HG03439 (cell line): ENCODE measurements around the gene LIX1.
"Not testable (repeated sequence)": the region's sequence is repeated elsewhere in the genome, so short reads cannot be mapped to it uniquely, and the experiment has no call there.

Experiments
- ATAC-seq: cut with Tn5 transposase; IDR thresholded peaks from one replicate; pipeline ENCODE4 v1.9.1; 2021; ENCODE audit warnings: mild to moderate bottlenecking, moderate library complexity; ENCODE audit not compliant: unreplicated experiment

The LIX1 gene

DNA sequence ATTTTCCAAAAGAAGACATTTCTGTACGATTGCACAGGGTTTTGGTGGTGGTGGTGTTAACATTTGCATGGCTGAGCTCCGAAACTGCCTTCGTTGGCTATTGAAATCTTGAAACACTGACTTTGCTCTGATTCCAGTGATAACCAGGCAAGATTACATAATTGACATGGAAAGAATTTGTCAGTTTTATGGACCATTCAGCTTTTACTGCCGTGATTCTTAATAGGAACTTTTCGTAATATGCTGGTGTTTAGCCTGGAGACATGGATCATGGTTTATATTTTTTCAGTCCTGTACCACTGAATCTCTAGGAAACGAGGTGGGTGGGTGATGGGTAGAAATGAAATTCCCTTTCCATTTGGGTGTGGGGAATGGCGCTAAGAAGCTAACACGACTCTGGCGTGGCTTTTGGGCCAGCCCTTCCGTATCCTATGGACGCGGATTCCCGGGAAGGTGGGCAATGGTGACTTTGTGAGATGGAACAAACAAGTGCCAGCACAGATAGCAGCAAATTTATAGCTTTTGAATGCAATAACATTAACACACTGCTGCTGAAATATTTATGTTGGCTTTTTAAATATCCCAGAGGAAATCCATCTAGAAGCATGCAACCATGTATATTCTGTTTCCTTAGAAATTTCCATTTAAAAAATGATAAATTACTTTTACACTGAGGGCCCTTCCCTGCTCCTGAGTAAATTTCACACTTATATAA is 36.8 kb downstream of the LIX1 start:
- ATAC-seq = no peak

DNA sequence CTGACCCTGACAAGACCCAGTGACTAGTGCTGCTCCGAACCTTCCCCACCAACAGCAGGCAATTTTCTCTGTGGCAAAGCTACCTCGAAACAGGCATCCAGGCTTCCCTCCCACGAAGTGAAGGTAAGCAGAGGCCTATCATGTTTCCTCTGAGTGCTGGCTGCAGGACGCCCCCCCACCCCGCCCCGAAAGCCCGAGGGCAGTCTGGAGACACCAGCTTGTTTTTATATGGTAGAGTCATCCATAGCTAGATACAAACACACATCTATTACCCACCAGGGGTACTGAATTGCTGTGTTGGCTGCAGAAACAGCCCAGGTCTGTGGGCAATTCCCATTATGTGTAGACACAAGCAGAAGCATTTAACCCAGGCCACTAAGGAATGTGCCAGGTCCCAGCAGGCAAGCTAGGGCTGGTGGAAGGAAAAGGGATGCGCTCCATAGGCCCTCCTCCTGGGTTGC is 40.4 kb downstream of the LIX1 start:
- ATAC-seq = no peak

DNA sequence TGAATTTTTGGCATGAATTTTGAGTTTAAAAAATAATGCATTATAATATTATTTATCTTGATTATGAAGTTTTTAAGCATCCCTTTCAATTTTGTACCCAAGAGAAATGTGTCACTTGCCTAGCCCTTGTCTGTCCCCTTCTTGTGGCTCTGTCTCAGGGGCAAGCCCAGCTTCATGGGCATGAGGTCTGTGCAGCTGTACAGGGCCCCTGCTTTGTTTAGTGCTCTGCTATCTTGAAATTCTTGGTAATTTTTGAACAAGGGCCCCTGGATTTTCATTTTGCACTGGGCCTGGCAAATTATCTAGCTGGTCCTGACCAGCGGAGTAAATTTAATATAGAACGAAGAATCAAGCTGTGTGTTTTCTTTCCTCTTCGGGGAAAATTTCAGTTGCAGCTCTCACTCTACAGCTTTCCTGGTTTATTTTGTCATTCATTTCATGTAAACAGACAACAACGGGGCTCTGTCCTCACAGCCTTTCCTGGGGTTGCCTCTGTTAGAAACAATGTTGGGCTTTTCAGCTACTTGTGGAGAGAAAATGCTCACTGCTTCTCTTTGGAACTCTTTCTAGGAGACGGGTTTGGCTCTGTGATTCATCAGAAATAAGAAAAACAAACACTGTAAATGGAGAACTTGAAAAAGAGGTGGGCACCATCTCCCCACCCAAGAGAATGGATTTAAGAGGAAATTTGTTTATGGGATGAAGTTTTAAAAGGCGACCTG is 41.1 kb downstream of the LIX1 start:
- no peak for ATAC-seq

DNA sequence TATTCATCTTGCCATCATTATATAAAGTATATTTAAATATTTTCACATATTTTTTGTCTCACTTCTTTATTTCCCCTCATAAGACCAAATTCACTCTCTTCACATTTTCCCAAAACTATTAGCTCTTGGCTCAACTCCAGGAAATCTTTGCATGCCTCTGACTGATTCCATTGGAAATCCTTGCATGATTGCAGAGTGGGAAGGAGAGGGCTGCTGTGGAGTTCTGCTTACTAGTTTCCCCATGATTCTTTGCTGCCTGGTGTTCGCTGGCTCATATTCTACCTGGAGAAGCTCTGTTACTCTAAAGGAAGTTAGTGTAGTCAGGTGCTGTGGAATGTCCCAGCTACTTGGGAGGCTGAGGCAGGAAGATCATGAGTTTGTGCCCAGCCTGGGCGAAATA is 41.9 kb downstream of the LIX1 start:
- ATAC-seq = no peak

DNA sequence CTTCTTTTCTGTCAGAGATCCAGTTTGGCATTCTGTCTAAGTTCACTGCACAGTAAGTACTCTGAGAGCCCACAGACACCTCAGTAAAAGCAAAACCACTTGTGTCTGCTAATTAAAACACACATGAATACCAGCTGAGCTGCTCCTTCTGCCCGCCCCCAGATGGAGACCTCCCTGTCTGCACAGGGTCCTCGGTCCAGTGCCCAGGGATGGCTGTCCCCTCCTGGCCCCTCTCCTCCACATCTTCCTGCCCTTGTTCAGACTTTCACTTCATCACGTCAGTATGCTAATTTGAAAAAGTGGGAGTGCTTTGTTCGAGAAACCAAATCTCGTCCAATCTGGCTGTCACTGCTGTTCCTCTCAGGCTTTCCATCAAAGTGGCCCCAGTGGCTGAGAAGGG is 43.5 kb downstream of the LIX1 start:
- ATAC-seq = no peak

DNA sequence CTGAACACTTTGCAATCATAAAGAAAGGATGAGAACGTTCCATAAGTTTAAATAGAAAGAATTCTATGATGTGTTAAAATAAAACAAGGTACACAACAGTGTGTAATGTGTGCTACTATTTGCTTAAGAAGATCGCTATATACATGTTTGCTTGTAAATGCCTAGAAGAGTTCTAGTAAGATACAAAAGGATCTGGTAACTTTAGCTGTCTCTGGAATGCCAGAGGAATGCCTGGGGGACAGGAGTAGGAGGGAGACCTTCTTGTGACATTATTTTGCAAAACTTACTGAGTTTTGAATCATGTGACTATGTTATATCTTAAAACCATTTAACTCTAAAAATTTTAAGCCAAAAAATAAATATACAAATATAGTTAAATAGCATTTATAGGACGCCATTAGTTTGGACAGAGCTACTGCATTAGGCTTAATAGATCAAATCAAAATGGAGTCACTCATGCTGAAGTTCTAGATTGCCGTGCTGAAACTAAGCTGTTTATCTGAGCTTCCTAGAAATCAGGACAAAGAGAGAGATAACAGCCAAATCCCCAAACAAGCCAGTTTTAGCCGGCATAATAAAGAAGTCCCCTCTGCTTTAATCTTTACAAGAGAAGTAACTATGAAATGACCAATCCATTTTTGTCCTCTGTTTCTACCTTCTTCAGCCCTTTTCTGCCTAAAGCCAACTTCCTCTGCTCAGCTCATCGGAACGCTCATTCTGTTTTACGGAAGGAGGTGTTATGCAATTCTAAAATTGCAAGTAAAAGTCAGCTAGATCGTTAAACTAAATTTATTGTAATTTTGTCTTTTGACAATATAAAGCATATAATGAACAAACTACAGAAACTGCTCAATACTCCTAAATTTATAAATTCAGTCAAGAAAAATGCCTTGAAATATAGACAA is 44.8 kb downstream of the LIX1 start:
- no peak for ATAC-seq

DNA sequence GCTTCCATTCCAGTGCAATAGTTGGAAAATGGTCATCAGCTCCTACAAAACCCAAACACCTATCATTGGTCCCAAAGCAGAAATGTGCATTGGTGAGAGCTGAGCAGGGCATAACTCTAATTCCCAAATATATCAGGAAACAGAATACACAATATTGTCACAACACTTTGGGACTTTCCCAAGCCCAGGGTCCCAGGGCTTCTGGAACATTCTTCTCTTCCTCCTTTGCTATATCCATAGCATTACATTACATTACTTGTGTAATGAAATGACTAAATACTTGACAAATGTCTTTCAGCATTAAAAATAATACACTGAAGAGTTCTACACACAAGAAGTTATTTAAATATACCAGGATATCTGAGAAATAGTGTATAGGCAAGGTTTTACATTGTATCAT is 45.6 kb downstream of the LIX1 start:
- no peak for ATAC-seq

DNA sequence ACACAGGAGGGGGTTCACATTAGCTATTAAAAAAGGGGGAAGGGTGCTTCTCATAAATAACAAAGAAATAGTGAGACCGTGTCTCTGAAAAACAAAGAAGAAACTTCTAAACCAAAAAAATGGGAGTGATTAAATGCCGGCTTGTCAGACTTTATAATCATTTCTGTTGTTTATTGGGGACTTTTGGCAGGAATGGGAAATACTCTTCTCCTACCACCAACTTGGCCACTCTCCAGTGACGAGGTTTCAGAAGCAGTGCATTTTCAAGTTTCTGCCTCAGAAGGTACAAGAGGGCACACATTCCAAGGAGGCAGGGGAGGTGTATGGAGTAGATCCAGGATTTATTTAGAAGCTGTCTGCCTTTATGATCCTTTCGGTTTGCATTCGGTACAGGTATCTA is 46.2 kb downstream of the LIX1 start:
- no peak for ATAC-seq

DNA sequence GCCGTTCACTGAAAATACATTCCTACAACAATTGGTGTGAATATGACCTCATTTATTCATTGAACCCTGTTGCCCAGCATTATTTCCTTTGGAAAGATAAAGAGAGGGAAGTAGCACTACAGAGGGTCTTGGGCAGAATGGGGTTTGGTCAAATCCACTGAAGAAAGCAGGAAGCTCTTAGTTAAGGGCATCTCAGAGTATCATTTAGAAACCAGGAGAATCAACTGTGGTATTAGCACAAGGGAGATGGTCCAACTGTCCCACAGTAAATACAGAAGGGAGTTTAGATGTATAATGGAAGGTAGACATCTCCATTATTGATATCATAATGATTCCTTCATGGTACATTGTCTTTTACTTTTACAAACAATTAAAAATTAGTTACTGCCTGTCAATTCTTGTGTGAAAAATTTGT is 47.1 kb downstream of the LIX1 start:
- peak; percentile 32 for ATAC-seq

DNA sequence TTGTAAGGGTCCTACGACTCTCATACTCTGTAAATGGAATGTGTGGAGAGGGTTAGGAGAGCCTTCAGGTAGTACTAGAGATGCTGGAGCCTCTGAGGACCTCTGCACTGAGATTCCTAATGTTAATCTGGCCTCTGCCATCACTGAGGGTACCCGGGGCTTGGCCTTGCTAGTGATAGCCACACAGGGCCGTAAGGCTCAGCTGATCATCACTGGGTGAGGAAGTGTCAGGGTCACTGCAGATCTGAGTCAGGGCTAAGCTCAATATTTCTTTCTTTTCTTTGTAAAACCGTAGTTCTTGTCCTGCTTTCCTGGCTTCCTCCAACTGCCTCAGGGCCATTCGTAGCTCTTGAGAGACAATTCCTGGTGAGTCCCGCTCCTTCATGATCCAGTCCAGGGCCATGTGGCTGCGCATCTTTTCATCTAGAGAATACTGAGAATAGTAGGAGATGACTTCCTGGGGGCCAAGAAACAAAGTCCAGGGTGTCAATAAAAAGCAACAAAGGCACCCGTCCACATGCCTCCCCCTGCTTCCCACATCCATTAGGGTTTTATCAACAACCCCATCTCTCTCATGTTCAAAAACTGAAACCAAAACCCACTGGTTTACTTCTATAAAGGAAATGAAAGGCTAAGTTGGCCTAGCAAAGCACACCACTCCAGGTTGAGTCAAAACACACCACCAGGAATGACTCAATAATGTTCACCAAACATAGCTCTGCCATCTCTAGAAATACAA is 47.7 kb downstream of the LIX1 start:
- peak; percentile 99 for ATAC-seq

DNA sequence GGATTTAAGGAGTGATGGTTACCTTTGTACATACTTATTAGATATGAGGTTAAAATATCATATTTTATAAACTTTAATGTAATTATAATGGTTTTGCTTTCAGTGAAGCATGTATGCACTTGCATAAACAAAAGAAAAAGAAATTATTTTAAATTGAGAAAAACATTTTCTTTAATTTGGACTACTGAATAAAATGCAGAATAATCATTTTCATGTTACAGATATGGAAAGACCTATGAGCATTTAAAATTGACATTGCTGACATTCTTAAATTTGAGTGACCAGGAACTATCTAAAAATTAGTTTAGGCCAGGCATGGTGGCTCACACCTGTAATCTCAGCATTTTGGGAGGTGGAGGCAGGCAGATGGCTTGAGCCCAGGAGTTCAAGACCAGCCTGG is 49.2 kb downstream of the LIX1 start:
- ATAC-seq = no peak

DNA sequence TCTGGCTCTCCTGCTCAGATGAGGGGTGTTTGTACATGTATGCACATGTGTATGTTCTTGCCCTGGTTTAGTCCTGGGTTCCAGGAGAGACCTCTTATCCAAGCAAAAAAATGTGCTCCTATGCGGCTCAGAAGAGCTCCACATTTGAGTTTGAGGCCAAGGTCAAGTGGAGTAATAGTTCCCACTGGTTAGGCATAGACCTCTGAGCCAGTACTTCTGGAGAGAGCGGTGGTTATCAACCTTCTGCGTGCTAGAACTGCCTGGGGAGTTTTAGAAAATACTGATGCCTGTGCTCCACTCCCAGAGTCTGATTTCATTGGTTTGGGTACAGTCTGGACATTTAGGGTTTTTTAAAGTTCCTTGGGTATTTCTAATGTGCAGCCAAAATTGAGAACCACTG is 51.5 kb downstream of the LIX1 start:
- ATAC-seq = no peak

DNA sequence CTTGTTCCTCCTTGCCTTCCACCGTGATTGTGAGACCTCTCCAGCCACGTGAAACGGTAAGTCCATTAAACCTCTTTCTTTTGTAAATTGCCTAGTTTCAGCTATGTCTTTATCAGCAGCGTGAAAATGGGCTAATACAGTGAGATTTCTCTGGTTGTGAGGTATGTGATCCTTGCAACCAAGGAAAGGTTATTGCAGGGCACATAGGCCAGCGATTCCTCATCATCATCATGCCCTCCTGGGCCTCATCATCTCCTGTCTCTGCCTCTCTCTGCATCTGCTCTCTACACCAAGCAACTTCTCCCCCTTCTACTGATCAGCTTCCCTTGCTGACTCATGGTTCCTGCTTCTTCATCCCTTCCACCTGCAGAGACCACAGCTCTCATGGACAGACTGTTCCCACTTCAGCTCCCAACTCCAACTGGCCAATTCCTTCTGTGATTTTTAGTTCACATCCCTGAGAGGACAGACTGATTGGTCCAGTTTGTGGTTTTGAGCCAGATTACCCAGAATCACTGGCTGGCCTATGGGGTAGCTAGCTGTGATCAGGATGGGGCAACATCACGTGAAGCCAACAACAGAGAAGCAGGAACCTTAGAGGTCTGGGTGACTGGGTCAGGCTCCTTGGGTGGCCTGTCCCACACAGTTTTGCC is 53.1 kb downstream of the LIX1 start:
- ATAC-seq = no peak

DNA sequence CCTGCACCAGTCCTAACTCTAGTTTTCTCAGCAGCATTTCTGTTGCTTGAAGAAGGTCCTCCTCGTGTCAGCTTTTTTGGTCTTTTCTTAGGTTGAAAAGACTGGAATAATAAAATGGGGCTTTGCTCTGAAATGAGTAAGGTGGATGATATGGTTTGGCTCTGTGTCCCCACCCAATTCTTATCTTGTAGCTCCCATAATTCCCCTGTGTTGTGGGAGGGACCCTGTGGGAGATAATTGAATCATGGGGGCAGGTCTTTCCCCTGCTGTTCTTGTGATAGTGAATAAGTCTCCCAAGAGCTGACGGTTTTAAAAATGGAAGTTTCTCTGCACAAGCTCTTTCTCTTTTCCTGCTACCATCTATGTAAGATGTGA is 53.6 kb downstream of the LIX1 start:
- no peak for ATAC-seq

DNA sequence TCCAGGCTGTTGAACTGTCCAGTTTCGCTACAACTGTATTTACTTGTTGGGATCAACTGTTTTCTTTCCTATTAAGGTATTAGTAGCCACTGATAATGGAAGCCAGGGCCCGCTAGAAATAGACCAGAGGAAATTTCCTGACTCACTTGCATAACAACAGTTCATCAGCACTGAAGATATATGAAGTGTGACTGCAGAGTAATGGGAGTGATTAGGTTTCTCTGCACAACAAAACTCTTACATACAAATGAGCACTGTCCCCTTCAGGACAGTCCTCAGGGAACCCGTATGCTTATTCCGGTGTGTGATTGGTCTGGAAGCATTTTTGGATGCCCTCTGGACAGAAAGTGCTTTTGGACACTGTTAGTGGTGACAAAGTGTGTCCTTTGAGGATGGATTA is 55.3 kb downstream of the LIX1 start:
- no peak for ATAC-seq

DNA sequence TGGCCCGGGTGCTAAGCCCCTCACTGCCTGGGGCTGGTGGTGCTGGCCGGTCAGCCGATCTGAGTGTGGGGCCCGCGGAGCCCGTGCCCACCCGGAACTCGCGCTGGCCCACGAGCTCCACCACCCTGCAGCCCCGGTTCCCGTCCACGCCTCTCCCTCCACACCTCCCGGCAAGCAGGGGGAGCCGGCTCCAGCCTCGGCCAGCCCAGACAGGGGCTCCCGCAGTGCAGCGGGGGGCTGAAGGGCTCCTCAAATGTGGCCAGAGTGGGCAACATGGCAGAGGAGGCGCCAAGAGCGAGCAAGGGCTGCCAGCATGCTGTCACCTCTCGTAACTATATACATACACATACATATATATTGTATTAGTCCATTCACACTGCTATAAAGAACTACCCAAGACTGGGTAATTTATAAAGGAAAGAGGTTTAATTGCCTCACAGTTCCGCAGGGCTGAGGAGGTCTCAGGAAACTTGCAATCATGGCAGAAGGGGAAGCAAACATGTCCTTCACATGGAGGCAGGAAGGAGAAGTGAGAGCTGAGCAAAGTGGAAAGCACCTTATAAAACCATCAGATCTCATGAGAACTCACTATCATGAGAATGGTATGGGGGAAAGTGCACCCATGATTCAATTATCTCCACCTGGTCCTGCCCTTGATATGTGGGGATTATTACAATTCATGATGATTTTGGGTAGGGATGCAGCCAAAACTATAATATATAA is 56.8 kb downstream of the LIX1 start:
- no peak for ATAC-seq

DNA sequence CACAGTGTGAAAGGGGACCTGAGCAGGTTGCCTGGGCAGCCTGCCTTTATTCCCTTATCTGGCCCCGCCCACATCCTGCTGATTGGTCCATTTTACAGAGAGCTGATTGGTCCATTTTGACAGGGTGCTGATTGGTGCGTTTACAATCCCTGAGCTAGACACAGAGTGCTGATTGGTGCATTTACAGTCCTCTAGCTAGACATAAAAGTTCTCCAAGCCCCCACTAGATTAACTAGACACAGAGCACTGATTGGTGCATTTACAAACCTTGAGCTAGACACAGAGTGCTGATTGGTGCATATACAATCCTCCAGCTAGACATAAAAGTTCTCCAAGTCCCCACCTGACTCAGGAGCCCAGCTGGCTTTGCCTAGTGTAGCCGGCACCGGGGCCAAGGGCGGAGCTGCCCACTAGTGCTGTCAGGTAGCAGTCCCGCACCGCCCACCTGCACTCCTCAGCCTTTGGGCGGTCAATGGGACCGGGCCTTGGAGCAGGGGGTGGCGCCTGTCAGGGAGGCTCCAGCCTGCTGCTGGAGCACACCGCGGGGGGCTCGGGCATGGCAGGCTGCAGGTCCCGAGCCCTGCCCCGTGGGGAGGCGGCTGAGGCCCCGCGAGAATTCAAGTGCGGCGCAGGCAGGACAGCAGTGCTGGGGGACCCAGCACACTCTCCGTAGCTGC is 57.5 kb downstream of the LIX1 start:
- ATAC-seq = not testable (repeated sequence)

DNA sequence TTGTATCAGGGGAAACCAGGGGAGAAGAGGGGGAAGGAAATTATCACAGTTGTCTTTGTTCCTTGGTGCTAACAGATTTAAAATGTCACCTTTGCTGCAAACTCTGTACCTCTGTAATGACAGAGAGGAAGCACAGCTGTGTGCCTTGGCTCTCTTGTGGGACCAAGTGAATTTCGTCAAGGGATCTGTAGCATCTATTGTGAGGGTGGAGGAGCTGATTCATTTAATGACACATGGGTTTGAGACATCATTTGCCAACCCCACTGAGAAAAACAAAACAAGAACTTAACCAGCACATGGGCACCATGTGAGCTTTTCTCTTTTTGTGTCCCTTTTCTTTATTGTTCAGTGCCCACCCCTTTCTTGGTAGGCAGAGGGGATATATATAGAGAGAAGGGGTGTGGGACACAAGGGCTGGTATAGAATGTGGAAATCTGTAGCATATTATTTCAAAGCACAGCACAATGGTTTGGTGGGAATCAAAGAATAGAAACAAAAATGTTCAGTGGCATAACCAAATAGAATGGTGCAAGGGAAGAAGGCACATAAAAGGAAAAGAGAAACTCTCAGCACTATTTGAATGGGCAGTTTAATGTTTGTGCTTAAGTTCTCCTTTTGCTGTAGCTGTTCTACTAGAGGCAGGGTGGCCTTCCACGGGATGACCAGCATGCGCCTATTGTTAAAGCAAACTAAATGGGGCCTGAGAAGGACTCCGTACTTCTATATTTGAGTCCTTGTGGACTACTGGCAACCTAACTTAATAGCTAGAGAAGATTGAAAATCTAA is 63.3 kb downstream of the LIX1 start:
- ATAC-seq = no peak
